ENCODE data around the gene LAGE3. TPM values are rescaled to one million over a fixed set of nuclear protein-coding genes. Genes with fewer than 3 reads are reported as not detected.

Gene LAGE3
- total and polyA plus RNA-seq, 12 donors, result 11.3 to 101 (median 41.7) TPM

DNA sequence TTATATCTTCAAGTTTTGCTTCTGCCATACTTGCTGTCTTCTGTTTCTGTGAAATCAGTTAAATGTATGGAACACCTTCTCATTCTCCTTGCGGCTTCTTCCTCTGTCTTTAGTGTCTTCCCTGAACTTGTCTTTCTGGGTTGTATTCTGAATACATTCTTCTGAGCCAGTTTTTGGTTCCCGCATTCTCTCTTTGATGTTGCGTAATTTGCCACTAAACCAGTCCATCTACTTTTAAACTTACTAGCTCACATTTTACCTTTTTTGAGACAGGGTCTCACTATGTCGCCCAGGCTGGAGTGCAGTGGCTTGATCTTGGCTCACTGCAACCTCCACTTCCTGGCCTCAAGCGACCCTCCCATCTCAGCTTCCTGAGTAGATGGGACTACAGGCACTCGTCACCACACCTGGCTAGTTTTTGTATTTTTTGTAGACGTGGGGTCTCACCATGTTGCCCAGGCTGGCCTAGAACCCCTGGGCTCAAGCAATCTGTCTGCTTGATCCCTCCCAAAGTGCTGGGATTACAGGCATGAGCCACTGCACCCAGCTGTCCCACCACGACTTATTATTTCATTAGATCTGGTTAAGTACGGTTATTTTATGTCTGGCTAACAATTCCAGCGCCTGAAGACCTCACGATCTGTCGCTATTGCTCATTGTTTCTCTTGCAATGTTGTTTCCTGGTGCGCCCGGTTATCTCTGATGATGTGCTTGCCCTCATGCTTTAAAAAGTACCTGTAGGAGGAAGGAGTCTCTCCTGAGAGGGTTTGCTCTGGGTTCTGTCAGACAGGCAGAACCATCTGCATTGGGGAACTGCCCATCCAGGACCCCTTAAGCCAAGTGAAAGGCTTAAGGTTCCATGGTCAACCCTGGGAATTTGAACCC, 46.8 kb upstream of the LAGE3 start:
- TF ChIP-seq, protein P1, sequence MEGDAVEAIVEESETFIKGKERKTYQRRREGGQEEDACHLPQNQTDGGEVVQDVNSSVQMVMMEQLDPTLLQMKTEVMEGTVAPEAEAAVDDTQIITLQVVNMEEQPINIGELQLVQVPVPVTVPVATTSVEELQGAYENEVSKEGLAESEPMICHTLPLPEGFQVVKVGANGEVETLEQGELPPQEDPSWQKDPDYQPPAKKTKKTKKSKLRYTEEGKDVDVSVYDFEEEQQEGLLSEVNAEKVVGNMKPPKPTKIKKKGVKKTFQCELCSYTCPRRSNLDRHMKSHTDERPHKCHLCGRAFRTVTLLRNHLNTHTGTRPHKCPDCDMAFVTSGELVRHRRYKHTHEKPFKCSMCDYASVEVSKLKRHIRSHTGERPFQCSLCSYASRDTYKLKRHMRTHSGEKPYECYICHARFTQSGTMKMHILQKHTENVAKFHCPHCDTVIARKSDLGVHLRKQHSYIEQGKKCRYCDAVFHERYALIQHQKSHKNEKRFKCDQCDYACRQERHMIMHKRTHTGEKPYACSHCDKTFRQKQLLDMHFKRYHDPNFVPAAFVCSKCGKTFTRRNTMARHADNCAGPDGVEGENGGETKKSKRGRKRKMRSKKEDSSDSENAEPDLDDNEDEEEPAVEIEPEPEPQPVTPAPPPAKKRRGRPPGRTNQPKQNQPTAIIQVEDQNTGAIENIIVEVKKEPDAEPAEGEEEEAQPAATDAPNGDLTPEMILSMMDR (IDR thresholded peaks at IDR 0.05), result no peak
- no peak for TF ChIP-seq POLR2A (IDR thresholded peaks at IDR 0.05)
- H3K27me3 ChIP-seq, result no peaks in the 10 kb centered on the region
- peaks cover 0 to 3% of the 10 kb centered on the region in 2 donors for H3K4me1 ChIP-seq (replicated peaks in 1 of 2)
- no peaks in the 10 kb centered on the region for H3K9me3 ChIP-seq (replicated peaks in 1 of 3)
- H3K36me3 ChIP-seq (replicated peaks in 1 of 2), result no peaks in the 10 kb centered on the region
- H3K27ac ChIP-seq, result no peak overlapping the region
- intact Hi-C loops (cut with DNase I), result no loop called here
- 70 to 79% (median 73%) methylated on average over 14 of the region's 14 CpGs for WGBS, 4 donors
- H3K4me3 ChIP-seq, result no peak overlapping the region
- DNase-seq, result no peak

DNA sequence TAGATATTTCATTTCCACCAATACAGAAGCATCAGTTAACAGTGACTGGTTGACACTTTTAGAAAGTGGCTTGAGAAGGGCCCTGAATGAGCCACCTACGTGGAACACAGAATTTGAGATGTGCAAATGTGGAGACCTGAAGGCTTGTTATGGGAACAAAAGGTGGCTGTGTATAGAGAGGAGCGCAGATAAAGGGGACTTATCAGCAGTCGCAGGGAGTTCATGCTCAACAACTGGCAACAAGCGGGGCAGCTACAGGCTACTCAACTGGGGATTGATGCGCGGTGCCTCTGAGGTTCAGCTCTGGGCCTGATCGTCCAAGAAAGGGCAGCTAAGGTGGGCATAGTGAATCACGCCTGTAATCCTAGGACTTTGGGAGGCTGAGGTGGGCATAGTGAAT, 40.3 kb upstream of the LAGE3 start:
- intact Hi-C loops (cut with DNase I), result no loop called here
- WGBS, 4 donors, result 86 to 100% (median 91%) methylated on average over 4 to 8 of the region's 8 CpGs
- H3K27ac ChIP-seq, result no peak overlapping the region
- H3K4me1 ChIP-seq (replicated peaks in 1 of 2), result peaks cover 16 to 22% of the 10 kb centered on the region in 2 donors
- H3K9me3 ChIP-seq (replicated peaks in 1 of 3), result no peaks in the 10 kb centered on the region
- no peak overlapping the region for H3K4me3 ChIP-seq
- no peak for DNase-seq
- H3K36me3 ChIP-seq (replicated peaks in 1 of 2), result no peaks in the 10 kb centered on the region
- no peaks in the 10 kb centered on the region for H3K27me3 ChIP-seq
- TF ChIP-seq, protein P1 (IDR thresholded peaks at IDR 0.05), result no peak
- TF ChIP-seq POLR2A (IDR thresholded peaks at IDR 0.05), result no peak

DNA sequence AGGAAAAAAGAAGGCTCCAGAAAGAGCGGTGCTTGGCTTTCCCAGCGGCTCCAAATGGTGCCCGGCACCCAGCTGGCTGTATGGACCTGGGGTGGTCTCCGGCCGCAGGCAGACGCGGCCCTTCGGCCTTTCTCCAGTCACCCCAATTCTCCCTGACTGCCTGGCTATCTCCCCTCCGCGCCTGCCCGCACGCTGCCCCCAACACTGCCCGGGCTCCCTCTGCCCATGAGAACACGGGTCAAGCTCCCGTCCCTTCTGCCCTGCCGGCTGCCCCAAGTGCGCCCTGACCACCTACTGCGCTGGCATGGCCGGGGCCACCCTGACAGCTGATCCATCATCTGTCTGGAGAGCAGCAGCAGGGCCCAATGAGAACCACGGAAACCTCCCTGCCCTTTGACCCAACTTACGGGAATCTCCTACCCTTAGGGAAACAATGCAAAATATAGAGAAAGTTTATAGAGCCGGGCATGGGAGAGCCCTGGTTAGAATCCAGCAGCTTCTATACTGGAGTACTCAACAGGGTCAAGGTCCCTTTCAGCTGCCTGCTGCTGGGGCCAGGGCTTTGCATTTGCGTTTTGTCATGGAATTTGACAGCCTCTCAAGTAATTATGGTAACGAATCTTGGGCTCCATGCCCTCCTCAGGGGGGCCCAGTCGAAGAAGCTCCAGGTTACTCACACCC, 38.2 kb upstream of the LAGE3 start:
- no peaks in the 10 kb centered on the region for H3K9me3 ChIP-seq (replicated peaks in 1 of 3)
- TF ChIP-seq POLR2A (IDR thresholded peaks at IDR 0.05), result no peak
- TF ChIP-seq, protein P1 (IDR thresholded peaks at IDR 0.05), result no peak
- peak overlapping the region in 1 of 4 donors; percentile 62 for H3K4me3 ChIP-seq
- peaks cover 16 to 22% of the 10 kb centered on the region in 2 donors for H3K4me1 ChIP-seq (replicated peaks in 1 of 2)
- 40 to 50% (median 46%) methylated on average over 19 to 25 of the region's 25 CpGs for WGBS, 4 donors
- intact Hi-C loops (cut with DNase I), result no loop called here
- H3K36me3 ChIP-seq (replicated peaks in 1 of 2), result no peaks in the 10 kb centered on the region
- peak overlapping the region; percentile 71 to 94 (median 87) for H3K27ac ChIP-seq
- peak in 2 of 7 donors; percentile 27 to 48 for DNase-seq
- no peaks in the 10 kb centered on the region for H3K27me3 ChIP-seq

DNA sequence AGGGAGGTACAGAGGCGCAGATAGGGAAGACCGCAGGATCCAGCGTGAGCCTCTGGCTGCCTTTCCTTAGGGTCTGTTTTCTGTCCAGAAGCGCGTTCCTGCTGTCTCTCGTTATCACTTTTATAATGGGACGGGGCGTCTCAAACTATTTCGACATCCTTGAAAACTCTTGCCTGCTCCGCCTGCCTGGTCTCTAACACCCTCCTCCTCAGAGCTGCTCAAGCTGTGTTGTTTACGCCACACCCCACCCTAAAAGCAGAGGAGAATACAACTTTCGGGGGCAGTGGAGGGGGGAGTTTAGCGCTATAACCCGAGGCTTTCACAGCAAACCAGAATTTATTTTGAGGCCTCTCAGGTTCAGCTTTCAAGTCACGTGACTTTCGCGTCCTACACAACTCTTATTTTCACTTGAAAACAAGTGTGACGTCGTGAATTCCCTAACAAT, 37.6 kb upstream of the LAGE3 start:
- H3K4me3 ChIP-seq, result peak overlapping the region in 2 of 4 donors; percentile 8 to 62
- no peaks in the 10 kb centered on the region for H3K36me3 ChIP-seq (replicated peaks in 1 of 2)
- H3K4me1 ChIP-seq (replicated peaks in 1 of 2), result peaks cover 16 to 22% of the 10 kb centered on the region in 2 donors
- peak overlapping the region; percentile 71 to 94 (median 87) for H3K27ac ChIP-seq
- intact Hi-C loops (cut with DNase I), result no loop called here
- H3K9me3 ChIP-seq (replicated peaks in 1 of 3), result no peaks in the 10 kb centered on the region
- no peaks in the 10 kb centered on the region for H3K27me3 ChIP-seq
- TF ChIP-seq, protein P1 (IDR thresholded peaks at IDR 0.05), result no peak
- TF ChIP-seq POLR2A (IDR thresholded peaks at IDR 0.05), result no peak
- 10 to 43% (median 29%) methylated on average over 8 to 19 of the region's 19 CpGs for WGBS, 4 donors
- peak in 3 of 7 donors; percentile 22 to 42 (median 39) for DNase-seq
